ENCODE measurements around the gene ADAMTSL3. TPM values are rescaled to one million over a fixed set of nuclear protein-coding genes. Genes with fewer than 3 reads are reported as not detected.

ADAMTSL3 gene
- total and polyA plus RNA-seq, 3 experiments from 2014 or later, result not detected

DNA sequence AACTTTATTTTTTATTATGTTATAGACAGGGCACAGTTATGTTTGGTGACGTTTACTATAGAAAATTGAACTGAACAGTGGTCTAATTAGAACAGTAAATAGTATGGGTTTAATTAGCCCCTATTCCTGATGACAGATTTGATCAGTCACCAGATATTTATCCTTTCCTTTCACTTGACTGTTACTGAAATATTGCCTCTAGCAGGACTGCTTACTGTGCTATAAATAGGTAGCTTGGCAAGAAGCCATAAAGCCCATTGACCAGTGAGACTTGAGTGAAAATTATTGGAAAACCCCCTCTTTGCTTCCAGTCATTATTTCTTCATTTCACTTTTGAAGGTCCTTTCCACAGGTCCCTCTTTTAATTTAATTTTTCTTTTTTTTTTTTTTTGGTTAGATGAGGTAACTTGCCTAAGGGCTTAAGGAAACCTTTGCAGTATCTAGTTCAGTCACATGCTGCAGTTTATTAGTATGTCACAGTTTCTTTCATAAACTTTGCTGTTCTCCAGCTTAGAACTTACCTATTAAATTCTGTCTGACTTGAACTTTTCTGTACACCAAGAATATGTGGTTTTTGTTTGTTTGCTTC lies 115.6 kb downstream of the ADAMTSL3 start:
- Histone ChIP-seq H3K36me3 (ENCODE audit: insufficient read depth, low read length) (no peaks in the 10 kb centered on the region), H3K27ac (ENCODE audit: low read depth, low read length) (no peak overlapping the region), H3K4me1 (ENCODE audit: insufficient read depth, low read length) (no peaks in the 10 kb centered on the region), H3K9me3 (ENCODE audit: low read length) (no peaks in the 10 kb centered on the region), H3K27me3 (ENCODE audit: insufficient read depth, low read length, poor library complexity, severe bottlenecking) (no peaks in the 10 kb centered on the region), H3K4me3 (ENCODE audit: low read length) (no peak overlapping the region)
- H3K4me3 Mint-ChIP-seq, result no peak overlapping the region
- H3K4me1 Mint-ChIP-seq, result no peaks in the 10 kb centered on the region
- ChIA-PET CTCF (no interaction called here), POLR2A (no interaction called here)
- H3K27me3 Mint-ChIP-seq, result peaks cover 2 to 3% of the 10 kb centered on the region in 2 donors
- H3K36me3 Mint-ChIP-seq, result no peaks in the 10 kb centered on the region
- H3K27ac Mint-ChIP-seq, result no peak overlapping the region
- peaks cover 0 to 7% (median 2%) of the 10 kb centered on the region in 5 donors for H3K9me3 Mint-ChIP-seq
- DNase-seq, result no peak

DNA sequence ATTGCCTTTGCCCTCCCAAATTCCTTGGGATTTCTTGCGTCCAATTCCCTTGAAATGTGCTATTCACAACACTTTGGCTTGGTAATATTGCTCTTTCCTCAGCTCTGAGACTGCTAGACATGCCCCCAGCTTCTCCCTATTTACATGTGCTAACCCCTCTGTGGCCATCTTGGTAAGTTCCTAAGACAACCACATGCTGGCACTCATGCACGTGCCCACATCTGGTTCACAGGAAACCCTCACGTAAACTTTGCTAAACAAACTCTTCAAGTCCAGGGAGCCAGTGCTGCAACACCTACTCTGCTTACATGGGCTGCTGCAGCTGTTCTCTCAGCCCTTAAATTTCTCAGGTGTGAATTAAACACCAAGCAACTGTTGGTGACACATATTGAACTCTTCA lies 121.8 kb downstream of the ADAMTSL3 start:
- H3K9me3 Mint-ChIP-seq, result peaks cover 2 to 10% (median 8%) of the 10 kb centered on the region in 5 donors
- no peaks in the 10 kb centered on the region for H3K36me3 Mint-ChIP-seq

DNA sequence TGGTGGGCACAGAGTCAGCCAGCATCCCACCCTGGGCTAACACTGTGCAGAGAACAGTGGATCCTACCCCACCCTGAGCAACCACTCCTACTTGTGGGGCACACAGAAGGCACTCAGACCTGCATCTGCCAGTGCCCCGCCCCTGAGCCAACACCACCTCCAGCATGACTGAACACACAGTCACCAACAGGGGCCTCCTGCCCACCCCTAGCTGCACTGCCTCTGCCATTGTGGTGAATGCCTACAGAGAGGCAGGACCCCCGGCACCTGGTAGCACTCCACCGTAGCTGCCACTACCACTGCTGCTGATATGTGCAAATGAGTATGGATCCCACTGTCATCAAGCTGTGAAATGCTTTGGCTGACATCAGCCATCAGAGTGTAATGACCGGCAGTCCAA lies 123.1 kb downstream of the ADAMTSL3 start:
- Histone ChIP-seq H3K4me3 (ENCODE audit: low read length) (no peak overlapping the region), H3K27me3 (ENCODE audit: insufficient read depth, low read length, poor library complexity, severe bottlenecking) (peaks cover 4% of the 10 kb centered on the region), H3K36me3 (ENCODE audit: insufficient read depth, low read length) (no peaks in the 10 kb centered on the region), H3K9me3 (ENCODE audit: low read length) (no peaks in the 10 kb centered on the region), H3K27ac (ENCODE audit: low read depth, low read length) (no peak overlapping the region), H3K4me1 (ENCODE audit: insufficient read depth, low read length) (no peaks in the 10 kb centered on the region)
- no peak overlapping the region for H3K4me3 Mint-ChIP-seq
- H3K27me3 Mint-ChIP-seq, result peaks cover 4 to 7% of the 10 kb centered on the region in 2 donors
- H3K9me3 Mint-ChIP-seq, result peaks cover 2 to 10% (median 8%) of the 10 kb centered on the region in 5 donors
- DNase-seq, result no peak
- H3K36me3 Mint-ChIP-seq, result no peaks in the 10 kb centered on the region
- CTCF ChIA-PET, result no interaction called here
- H3K27ac Mint-ChIP-seq, result no peak overlapping the region
- no peaks in the 10 kb centered on the region for H3K4me1 Mint-ChIP-seq
- POLR2A ChIA-PET, result no interaction called here

More for the DNA sequence above, 121.8 kb downstream of the ADAMTSL3 start:
- no peaks in the 10 kb centered on the region for H3K9me3 ChIP-seq (ENCODE audit: low read length)
- H3K4me3 Mint-ChIP-seq, result no peak overlapping the region
- no peak overlapping the region for H3K4me3 ChIP-seq (ENCODE audit: low read length)
- H3K27ac ChIP-seq (ENCODE audit: low read depth, low read length), result no peak overlapping the region
- H3K27me3 Mint-ChIP-seq, result peaks cover 4 to 7% of the 10 kb centered on the region in 2 donors
- H3K36me3 ChIP-seq (ENCODE audit: insufficient read depth, low read length), result no peaks in the 10 kb centered on the region
- no peak overlapping the region for H3K27ac Mint-ChIP-seq
- POLR2A ChIA-PET, result no interaction called here
- no peak for DNase-seq
- peaks cover 4% of the 10 kb centered on the region for H3K27me3 ChIP-seq (ENCODE audit: insufficient read depth, low read length, poor library complexity, severe bottlenecking)
- H3K4me1 ChIP-seq (ENCODE audit: insufficient read depth, low read length), result no peaks in the 10 kb centered on the region
- no peaks in the 10 kb centered on the region for H3K4me1 Mint-ChIP-seq
- CTCF ChIA-PET, result no interaction called here

DNA sequence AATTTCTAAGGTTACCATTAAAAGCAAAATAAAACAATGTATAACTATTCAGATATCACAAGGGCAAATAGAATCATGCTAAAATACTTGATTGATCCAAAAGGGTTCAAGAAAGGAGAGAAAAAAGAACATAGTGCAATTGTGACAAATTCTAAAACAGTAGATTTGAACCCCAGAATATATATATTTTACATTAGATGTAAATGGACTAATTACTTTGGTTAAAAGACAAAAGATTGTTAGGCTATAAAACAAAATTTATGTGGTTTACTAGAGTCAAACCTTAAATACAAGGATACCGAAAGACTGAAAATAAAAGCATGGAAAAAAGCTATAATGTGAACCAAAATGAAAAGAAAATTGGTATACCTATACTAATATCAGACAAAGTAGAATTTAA lies 129.3 kb downstream of the ADAMTSL3 start:
- H3K4me3 ChIP-seq (ENCODE audit: low read length), result no peak overlapping the region
- POLR2A ChIA-PET, result no interaction called here
- DNase-seq, result no peak
- H3K36me3 ChIP-seq (ENCODE audit: insufficient read depth, low read length), result no peaks in the 10 kb centered on the region
- Mint-ChIP-seq H3K27me3 (peaks cover 0 to 4% of the 10 kb centered on the region in 2 donors), H3K36me3 (no peaks in the 10 kb centered on the region), H3K4me3 (no peak overlapping the region), H3K27ac (no peak overlapping the region), H3K9me3 (peaks cover 2 to 9% (median 2%) of the 10 kb centered on the region in 5 donors), H3K4me1 (no peaks in the 10 kb centered on the region)
- no peak overlapping the region for H3K27ac ChIP-seq (ENCODE audit: low read depth, low read length)
- H3K9me3 ChIP-seq (ENCODE audit: low read length), result no peaks in the 10 kb centered on the region
- no peaks in the 10 kb centered on the region for H3K4me1 ChIP-seq (ENCODE audit: insufficient read depth, low read length)
- CTCF ChIA-PET, result no interaction called here
- H3K27me3 ChIP-seq (ENCODE audit: insufficient read depth, low read length, poor library complexity, severe bottlenecking), result no peaks in the 10 kb centered on the region

DNA sequence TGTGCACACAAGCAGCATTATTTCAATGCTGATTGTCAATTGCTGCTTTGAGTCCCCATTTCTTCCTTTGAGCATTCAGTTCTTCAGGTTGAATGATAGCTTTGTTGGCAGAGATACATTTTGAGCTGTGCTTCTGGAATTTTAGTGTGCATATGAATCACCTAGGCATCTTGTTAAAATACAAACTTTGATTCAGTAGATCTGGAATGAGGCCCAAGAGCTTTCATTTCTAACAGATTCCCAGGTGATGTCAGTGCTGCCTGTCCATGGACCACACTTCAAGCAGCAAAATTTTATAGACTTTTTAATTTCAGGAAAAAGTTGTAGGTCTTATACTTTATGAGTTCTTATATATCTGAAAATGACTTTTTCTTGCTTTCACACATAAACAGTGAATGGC lies 131.1 kb downstream of the ADAMTSL3 start:
- no peaks in the 10 kb centered on the region for H3K36me3 ChIP-seq (ENCODE audit: insufficient read depth, low read length)
- Mint-ChIP-seq H3K9me3 (peaks cover 0 to 4% (median 0%) of the 10 kb centered on the region in 5 donors), H3K27ac (no peak overlapping the region), H3K36me3 (no peaks in the 10 kb centered on the region), H3K4me3 (no peak overlapping the region), H3K4me1 (no peaks in the 10 kb centered on the region), H3K27me3 (no peaks in the 10 kb centered on the region)
- DNase-seq, result no peak
- POLR2A ChIA-PET, result no interaction called here
- H3K27me3 ChIP-seq (ENCODE audit: insufficient read depth, low read length, poor library complexity, severe bottlenecking), result no peaks in the 10 kb centered on the region
- H3K4me1 ChIP-seq (ENCODE audit: insufficient read depth, low read length), result no peaks in the 10 kb centered on the region
- CTCF ChIA-PET, result no interaction called here
- H3K9me3 ChIP-seq (ENCODE audit: low read length), result no peaks in the 10 kb centered on the region
- no peak overlapping the region for H3K27ac ChIP-seq (ENCODE audit: low read depth, low read length)
- H3K4me3 ChIP-seq (ENCODE audit: low read length), result no peak overlapping the region

DNA sequence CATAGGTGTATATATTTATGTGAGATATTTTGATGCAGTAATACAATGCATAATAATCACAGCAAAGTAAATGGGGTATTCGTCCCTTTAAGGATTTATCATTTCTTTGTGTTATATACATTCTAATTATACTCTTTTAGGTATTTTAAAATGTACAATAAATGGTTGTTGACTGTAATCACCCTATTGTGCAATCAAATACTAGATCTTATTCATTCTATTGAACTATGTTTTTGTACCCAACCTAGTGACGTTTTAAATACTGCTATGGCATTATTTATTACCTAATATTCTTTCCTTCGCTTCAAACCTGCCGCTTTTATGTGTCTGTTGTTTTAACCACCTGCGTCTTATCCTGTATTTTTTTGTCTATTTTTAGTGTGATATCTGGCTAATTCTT lies 132.4 kb downstream of the ADAMTSL3 start:
- H3K36me3 Mint-ChIP-seq, result no peaks in the 10 kb centered on the region
- H3K9me3 Mint-ChIP-seq, result peaks cover 0 to 4% (median 1%) of the 10 kb centered on the region in 5 donors
- no peaks in the 10 kb centered on the region for H3K4me1 Mint-ChIP-seq
- H3K27me3 ChIP-seq (ENCODE audit: insufficient read depth, low read length, poor library complexity, severe bottlenecking), result no peaks in the 10 kb centered on the region
- no peaks in the 10 kb centered on the region for H3K36me3 ChIP-seq (ENCODE audit: insufficient read depth, low read length)
- no peak overlapping the region for H3K4me3 Mint-ChIP-seq
- H3K27ac ChIP-seq (ENCODE audit: low read depth, low read length), result no peak overlapping the region
- CTCF ChIA-PET, result no interaction called here
- H3K4me3 ChIP-seq (ENCODE audit: low read length), result no peak overlapping the region
- no peaks in the 10 kb centered on the region for H3K4me1 ChIP-seq (ENCODE audit: insufficient read depth, low read length)
- POLR2A ChIA-PET, result no interaction called here
- peaks cover 0 to 8% of the 10 kb centered on the region in 2 donors for H3K27me3 Mint-ChIP-seq
- H3K9me3 ChIP-seq (ENCODE audit: low read length), result no peaks in the 10 kb centered on the region
- no peak overlapping the region for H3K27ac Mint-ChIP-seq
- no peak for DNase-seq

DNA sequence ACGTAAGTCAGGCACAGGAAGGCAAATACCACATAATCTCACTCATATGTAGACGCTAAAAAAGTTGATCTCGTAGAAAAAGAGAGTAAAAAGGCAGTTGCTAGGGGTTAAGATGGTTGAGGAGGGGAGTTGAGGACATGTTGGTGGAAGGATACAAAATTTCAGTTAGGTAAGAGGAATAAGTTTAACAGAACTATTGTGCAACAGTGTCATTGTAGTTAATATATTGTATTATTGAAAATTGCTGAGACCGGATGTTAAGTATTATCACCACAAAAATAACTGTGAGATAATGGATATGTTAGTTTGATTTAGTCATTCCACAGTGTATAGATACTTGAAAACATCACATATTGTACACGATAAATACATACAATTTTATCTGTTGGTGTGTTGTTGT lies 139.1 kb downstream of the ADAMTSL3 start:
- Histone ChIP-seq H3K4me3 (ENCODE audit: low read length) (no peak overlapping the region), H3K9me3 (ENCODE audit: low read length) (no peaks in the 10 kb centered on the region), H3K36me3 (ENCODE audit: insufficient read depth, low read length) (no peaks in the 10 kb centered on the region), H3K27ac (ENCODE audit: low read depth, low read length) (no peak overlapping the region), H3K4me1 (ENCODE audit: insufficient read depth, low read length) (no peaks in the 10 kb centered on the region), H3K27me3 (ENCODE audit: insufficient read depth, low read length, poor library complexity, severe bottlenecking) (no peaks in the 10 kb centered on the region)
- Mint-ChIP-seq H3K4me1 (no peaks in the 10 kb centered on the region), H3K27ac (no peak overlapping the region), H3K27me3 (peaks cover 0 to 8% of the 10 kb centered on the region in 2 donors), H3K9me3 (peaks cover 0 to 5% (median 2%) of the 10 kb centered on the region in 5 donors), H3K36me3 (no peaks in the 10 kb centered on the region), H3K4me3 (no peak overlapping the region)
- CTCF ChIA-PET, result no interaction called here
- no peak for DNase-seq
- POLR2A ChIA-PET, result no interaction called here

DNA sequence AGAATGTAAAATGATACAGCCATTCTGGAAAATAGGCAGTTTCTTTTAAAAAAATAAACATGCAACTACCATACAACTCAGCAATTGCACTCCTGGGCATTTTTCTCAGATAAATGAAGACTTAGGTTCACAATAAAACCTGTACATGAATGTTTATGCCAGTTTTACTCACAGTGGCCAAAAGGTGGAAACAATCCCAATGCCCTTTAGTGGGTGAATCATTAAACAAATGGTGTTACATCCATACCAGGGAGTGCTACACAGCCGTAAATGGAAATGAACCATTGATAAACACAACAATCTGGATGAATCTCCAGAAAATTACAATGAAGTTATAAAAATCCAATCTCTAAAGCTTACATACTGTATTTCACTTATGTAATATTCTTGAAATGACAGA lies 140.3 kb downstream of the ADAMTSL3 start:
- Mint-ChIP-seq H3K4me1 (no peaks in the 10 kb centered on the region), H3K9me3 (peaks cover 0 to 5% (median 2%) of the 10 kb centered on the region in 5 donors), H3K4me3 (no peak overlapping the region), H3K27ac (no peak overlapping the region), H3K36me3 (no peaks in the 10 kb centered on the region), H3K27me3 (peaks cover 0 to 8% of the 10 kb centered on the region in 2 donors)
- H3K9me3 ChIP-seq (ENCODE audit: low read length), result no peaks in the 10 kb centered on the region
- POLR2A ChIA-PET, result no interaction called here
- CTCF ChIA-PET, result no interaction called here
- H3K27ac ChIP-seq (ENCODE audit: low read depth, low read length), result no peak overlapping the region
- no peaks in the 10 kb centered on the region for H3K36me3 ChIP-seq (ENCODE audit: insufficient read depth, low read length)
- H3K27me3 ChIP-seq (ENCODE audit: insufficient read depth, low read length, poor library complexity, severe bottlenecking), result no peaks in the 10 kb centered on the region
- H3K4me3 ChIP-seq (ENCODE audit: low read length), result no peak overlapping the region
- no peak for DNase-seq
- H3K4me1 ChIP-seq (ENCODE audit: insufficient read depth, low read length), result no peaks in the 10 kb centered on the region

DNA sequence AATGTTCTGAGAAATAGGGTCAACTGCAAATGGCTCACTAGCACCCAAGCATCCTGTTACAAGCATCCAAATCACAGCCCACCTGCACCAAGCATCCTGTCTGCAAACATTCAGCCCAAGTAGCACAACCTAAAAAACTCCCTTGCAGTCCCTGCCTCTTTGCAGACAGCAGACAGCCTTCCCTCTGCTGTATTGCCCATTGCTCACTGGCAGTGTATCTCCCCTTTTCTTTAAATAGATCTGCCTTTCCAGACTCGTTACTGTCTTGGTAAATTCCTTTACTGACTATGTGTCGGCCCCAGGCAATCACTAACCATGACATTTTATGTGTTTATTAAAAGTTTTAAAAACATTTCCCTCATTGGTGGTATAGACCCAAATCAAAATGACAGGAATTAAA lies 155.4 kb downstream of the ADAMTSL3 start:
- DNase-seq, result no peak
- H3K27me3 ChIP-seq (ENCODE audit: insufficient read depth, low read length, poor library complexity, severe bottlenecking), result no peaks in the 10 kb centered on the region
- no peaks in the 10 kb centered on the region for H3K9me3 ChIP-seq (ENCODE audit: low read length)
- H3K9me3 Mint-ChIP-seq, result peaks cover 0 to 13% (median 6%) of the 10 kb centered on the region in 5 donors
- CTCF ChIA-PET, result no interaction called here
- no peaks in the 10 kb centered on the region for H3K27me3 Mint-ChIP-seq
- H3K4me1 Mint-ChIP-seq, result no peaks in the 10 kb centered on the region
- H3K4me3 ChIP-seq (ENCODE audit: low read length), result no peak overlapping the region
- no peaks in the 10 kb centered on the region for H3K36me3 ChIP-seq (ENCODE audit: insufficient read depth, low read length)
- POLR2A ChIA-PET, result no interaction called here
- no peaks in the 10 kb centered on the region for H3K36me3 Mint-ChIP-seq
- H3K27ac Mint-ChIP-seq, result no peak overlapping the region
- H3K27ac ChIP-seq (ENCODE audit: low read depth, low read length), result no peak overlapping the region
- H3K4me3 Mint-ChIP-seq, result no peak overlapping the region
- H3K4me1 ChIP-seq (ENCODE audit: insufficient read depth, low read length), result no peaks in the 10 kb centered on the region
